Smooth muscle cell (in vitro differentiated cells): Measurements from ENCODE around the gene FLT4. TPM values are rescaled to one million over a fixed set of nuclear protein-coding genes. Genes with fewer than 3 reads are reported as not detected.

Experiments used
- DNase-seq: peaks from one replicate; lab custom pipeline; 2025; ENCODE audit not compliant: unreplicated experiment; lab: John Stamatoyannopoulos, UW
- H2AFZ ChIP-seq: fragments of 200-600 bp; sonication (generic); 2 replicates; pipeline ENCODE4 v1.6.0; 2016; ENCODE audit warnings: antibody characterized with exemption, low read depth, mild to moderate bottlenecking
- H3F3A ChIP-seq: fragments of 200-600 bp; sonication (generic); 2 replicates; pipeline ENCODE4 v1.6.0; 2017; ENCODE audit warnings: antibody characterized with exemption, low read depth
- H3K27ac ChIP-seq: fragments of 200-600 bp; sonication (generic); 2 replicates; pipeline ENCODE4 v1.5.1; 2016; ENCODE audit warnings: low read depth, mild to moderate bottlenecking
- H3K27me3 ChIP-seq: fragments of 200-600 bp; sonication (generic); 2 replicates; pipeline ENCODE4 v1.6.1; 2016; ENCODE audit warnings: low read depth, mild to moderate bottlenecking
- H3K36me3 ChIP-seq: fragments of 200-600 bp; sonication (generic); 2 replicates; pipeline ENCODE4 v1.5.1; 2016; ENCODE audit warnings: low read depth
- H3K4me1 ChIP-seq: fragments of 200-600 bp; sonication (generic); 2 replicates; pipeline ENCODE4 v1.5.1; 2016; ENCODE audit warnings: low read depth
- H3K4me2 ChIP-seq: fragments of 200-600 bp; sonication (generic); 2 replicates; pipeline ENCODE4 v1.6.0; 2016; ENCODE audit warnings: mild to moderate bottlenecking
- H3K4me3 ChIP-seq: fragments of 200-600 bp; sonication (generic); 2 replicates; pipeline ENCODE4 v1.5.1; 2016; ENCODE audit warnings: mild to moderate bottlenecking
- H3K79me2 ChIP-seq: fragments of 200-600 bp; sonication (generic); 2 replicates; pipeline ENCODE4 v1.6.0; 2016; ENCODE audit warnings: low read depth, mild to moderate bottlenecking
- H3K9ac ChIP-seq: fragments of 200-600 bp; sonication (generic); 2 replicates; pipeline ENCODE4 v1.6.0; 2016; ENCODE audit warnings: low read depth
- H3K9me3 ChIP-seq: fragments of 200-600 bp; sonication (generic); replicated peaks from 2 replicates; pipeline ENCODE4 v1.5.1; 2016; ENCODE audit warnings: low read depth
- H4K20me1 ChIP-seq: fragments of 200-600 bp; sonication (generic); 2 replicates; pipeline ENCODE4 v1.6.0; 2016; ENCODE audit warnings: low read depth
- WGBS: methylation state at CpG from one replicate; pipeline ENCODE4 v1.1.7; 2016; ENCODE audit warnings: low lambda C conversion rate; 5-methylcytosine and 5-hydroxymethylcytosine counted together
- polyA plus RNA-seq: library from polyadenylated mRNA; unstranded; fragments of >200 nt; fragmentation: Nextera tagmentation; extraction: Ambion mirVana; gene quantifications from 2 replicates; pipeline ENCODE4 v1.2.1, GENCODE V29; 2016
- total RNA-seq: library from RNA; depleted of rRNA; stranded (reverse); fragments of >200 nt; gene quantifications from 2 replicates; pipeline ENCODE4 v1.2.3, GENCODE V29; 2014
- TF ChIP-seq, protein P1 (sequence below): fragments of 200-600 bp; sonication (generic); IDR thresholded peaks from 2 replicates; pipeline ENCODE4 v1.5.1; 2017; ENCODE audit warnings: borderline replicate concordance, mild to moderate bottlenecking, antibody characterized with exemption; ENCODE audit not compliant: insufficient read depth, poor library complexity, severe bottlenecking

Gene FLT4
- total and polyA plus RNA-seq, 2 experiments from 2014 or later: not detected

DNA sequence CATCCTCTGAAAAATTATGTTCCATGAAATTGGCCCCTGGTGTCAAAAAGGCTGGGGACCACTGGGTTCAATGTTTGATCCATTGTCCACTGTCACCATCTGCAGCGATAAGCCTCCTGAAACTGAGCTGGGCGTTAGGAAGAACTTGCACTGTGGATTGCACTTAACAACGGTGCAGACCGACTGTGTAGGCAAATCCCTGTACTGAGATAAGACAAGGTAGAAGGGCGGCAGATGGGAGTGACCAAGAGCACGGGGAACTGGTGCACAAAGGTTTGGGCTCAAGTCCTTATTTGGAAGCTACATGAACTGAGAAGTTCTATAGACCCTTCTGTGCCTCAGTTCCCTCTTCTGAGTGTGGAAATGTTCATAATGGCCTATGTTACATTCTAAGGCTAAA lies 41.6 kb upstream of the FLT4 start:
- TF ChIP-seq, protein P1, sequence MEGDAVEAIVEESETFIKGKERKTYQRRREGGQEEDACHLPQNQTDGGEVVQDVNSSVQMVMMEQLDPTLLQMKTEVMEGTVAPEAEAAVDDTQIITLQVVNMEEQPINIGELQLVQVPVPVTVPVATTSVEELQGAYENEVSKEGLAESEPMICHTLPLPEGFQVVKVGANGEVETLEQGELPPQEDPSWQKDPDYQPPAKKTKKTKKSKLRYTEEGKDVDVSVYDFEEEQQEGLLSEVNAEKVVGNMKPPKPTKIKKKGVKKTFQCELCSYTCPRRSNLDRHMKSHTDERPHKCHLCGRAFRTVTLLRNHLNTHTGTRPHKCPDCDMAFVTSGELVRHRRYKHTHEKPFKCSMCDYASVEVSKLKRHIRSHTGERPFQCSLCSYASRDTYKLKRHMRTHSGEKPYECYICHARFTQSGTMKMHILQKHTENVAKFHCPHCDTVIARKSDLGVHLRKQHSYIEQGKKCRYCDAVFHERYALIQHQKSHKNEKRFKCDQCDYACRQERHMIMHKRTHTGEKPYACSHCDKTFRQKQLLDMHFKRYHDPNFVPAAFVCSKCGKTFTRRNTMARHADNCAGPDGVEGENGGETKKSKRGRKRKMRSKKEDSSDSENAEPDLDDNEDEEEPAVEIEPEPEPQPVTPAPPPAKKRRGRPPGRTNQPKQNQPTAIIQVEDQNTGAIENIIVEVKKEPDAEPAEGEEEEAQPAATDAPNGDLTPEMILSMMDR: no peak
- no peak overlapping the region for H3K9ac ChIP-seq
- no peak overlapping the region for H3K4me3 ChIP-seq
- no peak overlapping the region for H3K4me2 ChIP-seq
- no peak overlapping the region for H3K27ac ChIP-seq
- H3K79me2 ChIP-seq: no peaks in the 10 kb centered on the region
- H4K20me1 ChIP-seq: no peaks in the 10 kb centered on the region
- H3F3A ChIP-seq: no peaks in the 10 kb centered on the region
- H3K36me3 ChIP-seq: no peaks in the 10 kb centered on the region
- no peaks in the 10 kb centered on the region for H3K9me3 ChIP-seq
- DNase-seq: no peak
- 86% methylated on average over 6 of the region's 6 CpGs for WGBS
- H3K27me3 ChIP-seq: peaks cover 28% of the 10 kb centered on the region
- no peak overlapping the region for H2AFZ ChIP-seq
- H3K4me1 ChIP-seq: peaks cover 9% of the 10 kb centered on the region

DNA sequence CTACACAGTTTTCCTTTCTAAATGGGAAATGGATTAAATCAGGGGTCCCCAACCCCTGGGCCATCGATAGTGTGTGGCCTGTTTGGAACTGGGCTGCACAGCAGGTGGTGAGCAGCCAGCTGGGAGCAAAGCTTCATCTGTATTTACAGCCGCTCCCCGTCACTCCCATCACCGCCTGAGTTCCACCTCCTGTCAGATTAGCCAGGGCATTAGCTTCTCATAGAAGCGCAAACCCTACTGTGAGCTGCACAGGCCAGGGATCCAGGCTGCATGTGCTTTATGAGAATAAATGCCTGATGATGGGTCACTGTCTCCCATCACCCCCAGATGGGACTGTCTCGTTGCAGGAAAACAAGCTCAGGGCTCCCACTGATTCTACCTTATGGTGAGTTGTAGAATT lies 41.2 kb upstream of the FLT4 start:
- TF ChIP-seq, protein P1: no peak

DNA sequence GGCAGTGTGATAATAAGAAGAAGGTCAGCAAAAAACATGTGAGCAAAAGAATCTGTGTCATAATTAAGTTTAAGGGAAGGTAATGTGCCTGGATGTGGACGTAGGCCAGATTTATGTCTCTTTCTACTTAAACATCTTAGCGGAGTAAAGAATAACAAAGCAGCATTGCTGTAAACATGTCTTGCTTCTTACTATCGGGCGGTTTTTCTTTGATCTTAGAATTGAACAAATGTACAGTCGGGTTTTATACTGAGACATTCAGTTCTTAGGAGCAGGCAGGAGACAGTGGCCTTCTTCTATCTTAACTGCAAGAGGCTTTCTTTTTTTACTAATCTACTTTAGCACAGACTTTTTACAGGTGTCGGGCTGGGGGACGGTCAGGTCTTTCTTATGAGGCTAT lies 40.4 kb upstream of the FLT4 start:
- Histone ChIP-seq H3K27me3 (peaks cover 36% of the 10 kb centered on the region), H4K20me1 (no peaks in the 10 kb centered on the region), H3K4me2 (peak overlapping the region; percentile 47), H3K9ac (no peak overlapping the region), H3K79me2 (no peaks in the 10 kb centered on the region), H3K4me1 (peaks cover 9% of the 10 kb centered on the region), H3K36me3 (no peaks in the 10 kb centered on the region), H3K27ac (peak overlapping the region; percentile 11), H3K4me3 (no peak overlapping the region), H3K9me3 (no peaks in the 10 kb centered on the region), H2AFZ (no peak overlapping the region), H3F3A (no peaks in the 10 kb centered on the region)
- DNase-seq: no peak
- TF ChIP-seq, protein P1: no peak
- WGBS: 62% methylated on average over 7 of the region's 7 CpGs

More for the DNA sequence above, 41.2 kb upstream of the FLT4 start:
- no peaks in the 10 kb centered on the region for H3K79me2 ChIP-seq
- H4K20me1 ChIP-seq: no peaks in the 10 kb centered on the region
- no peaks in the 10 kb centered on the region for H3K9me3 ChIP-seq
- H3K4me3 ChIP-seq: no peak overlapping the region
- no peak overlapping the region for H3K4me2 ChIP-seq
- peaks cover 9% of the 10 kb centered on the region for H3K4me1 ChIP-seq
- H3F3A ChIP-seq: no peaks in the 10 kb centered on the region
- WGBS: 82% methylated on average over 6 of the region's 6 CpGs
- no peak overlapping the region for H3K9ac ChIP-seq
- H2AFZ ChIP-seq: no peak overlapping the region
- H3K36me3 ChIP-seq: no peaks in the 10 kb centered on the region
- no peak overlapping the region for H3K27ac ChIP-seq
- H3K27me3 ChIP-seq: peaks cover 29% of the 10 kb centered on the region
- DNase-seq: no peak

DNA sequence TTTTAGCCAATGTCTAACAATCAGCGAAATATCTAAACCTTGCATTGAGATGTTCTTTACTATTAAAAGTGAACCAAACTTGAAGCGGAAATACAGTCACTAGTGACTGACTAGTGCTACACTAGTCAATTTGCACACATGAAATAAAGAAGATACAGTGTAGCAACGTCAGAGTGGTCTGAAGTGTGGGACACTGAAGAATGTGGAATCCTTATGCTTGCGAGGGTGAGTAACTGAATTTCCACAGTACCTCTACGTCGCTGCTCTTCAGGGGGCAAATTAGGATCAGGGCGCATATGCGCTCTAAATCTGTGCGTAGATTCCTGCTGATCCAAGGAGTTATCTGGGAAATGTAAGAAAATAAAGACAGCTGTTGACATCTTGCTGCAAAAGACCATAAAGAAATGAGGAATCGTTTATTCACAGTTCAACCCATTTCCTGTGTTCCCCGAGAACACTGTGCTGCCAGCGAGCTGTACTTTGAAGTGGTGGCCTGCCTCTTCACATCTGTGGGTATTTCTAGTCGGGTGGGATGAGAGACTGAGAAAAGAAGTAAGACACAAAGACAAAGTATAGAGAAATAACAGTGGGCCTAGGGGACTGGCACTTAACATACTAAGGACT lies 39.8 kb upstream of the FLT4 start:
- TF ChIP-seq, protein P1: no peak
- 43% methylated on average over 13 of the region's 13 CpGs for WGBS
- Histone ChIP-seq H3K27ac (peak overlapping the region; percentile 11), H3K9me3 (no peaks in the 10 kb centered on the region), H3K4me3 (no peak overlapping the region), H2AFZ (no peak overlapping the region), H3K79me2 (no peaks in the 10 kb centered on the region), H3K27me3 (peaks cover 42% of the 10 kb centered on the region), H4K20me1 (no peaks in the 10 kb centered on the region), H3F3A (no peaks in the 10 kb centered on the region), H3K9ac (no peak overlapping the region), H3K4me1 (peaks cover 9% of the 10 kb centered on the region), H3K4me2 (peak overlapping the region; percentile 47), H3K36me3 (no peaks in the 10 kb centered on the region)
- no peak for DNase-seq
